ENCODE results near the gene LAMTOR5.

- TF ChIP-seq CTCF (IDR thresholded peaks at IDR 0.05) (no peak), POLR2A (IDR thresholded peaks at IDR 0.05) (no peak), EP300 (IDR thresholded peaks at IDR 0.05) (no peak), POLR2AphosphoS5 (IDR thresholded peaks at IDR 0.05) (no peak)
These were observed 47.1 kb downstream of the LAMTOR5 start for GRCh38 chr1:110360431-110360830.
